Thyroid gland (tissue), 4 donors: Measurements from ENCODE around the gene SELP.

Experiments
- POLR2A ChIP-seq, 2 donors: fragments of 450-650 bp; IDR thresholded peaks; one replicate each; pipeline ENCODE4 v1.6.1; 2017; ENCODE audit warnings: antibody characterized with exemption in 2 of 2, mild to moderate bottlenecking in 2 of 2, moderate library complexity in 1 of 2
- TF ChIP-seq, protein P1 (sequence below), 6 experiments: fragments of 200-600 bp in 3 of 6; fragments of 450-650 bp in 3 of 6; sonication (generic) in 3 of 6; IDR thresholded peaks; one replicate each; pipeline ENCODE4 v1.5.1; 2016 to 2019; ENCODE audit warnings: antibody characterized with exemption in 6 of 6, mild to moderate bottlenecking in 2 of 6, inconsistent platforms in 1 of 6, moderate library complexity in 1 of 6

DNA sequence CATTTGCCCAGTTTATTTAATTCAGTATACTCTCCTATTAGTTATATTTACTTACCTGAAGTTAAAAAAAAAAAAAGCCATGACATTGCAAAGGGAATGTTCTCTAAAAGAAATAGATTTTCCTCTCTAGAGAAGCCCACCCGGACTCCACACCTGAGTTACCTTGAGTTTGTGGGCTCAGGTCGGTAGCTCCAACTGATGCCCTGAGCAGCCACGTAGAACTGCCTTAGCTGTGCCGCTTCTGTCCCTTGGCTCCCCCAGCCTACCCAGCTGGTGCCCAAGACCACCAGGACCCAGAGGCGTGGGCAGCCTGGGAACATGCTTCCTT is 43.9 kb downstream of the SELP start:
- TF ChIP-seq, protein P1, sequence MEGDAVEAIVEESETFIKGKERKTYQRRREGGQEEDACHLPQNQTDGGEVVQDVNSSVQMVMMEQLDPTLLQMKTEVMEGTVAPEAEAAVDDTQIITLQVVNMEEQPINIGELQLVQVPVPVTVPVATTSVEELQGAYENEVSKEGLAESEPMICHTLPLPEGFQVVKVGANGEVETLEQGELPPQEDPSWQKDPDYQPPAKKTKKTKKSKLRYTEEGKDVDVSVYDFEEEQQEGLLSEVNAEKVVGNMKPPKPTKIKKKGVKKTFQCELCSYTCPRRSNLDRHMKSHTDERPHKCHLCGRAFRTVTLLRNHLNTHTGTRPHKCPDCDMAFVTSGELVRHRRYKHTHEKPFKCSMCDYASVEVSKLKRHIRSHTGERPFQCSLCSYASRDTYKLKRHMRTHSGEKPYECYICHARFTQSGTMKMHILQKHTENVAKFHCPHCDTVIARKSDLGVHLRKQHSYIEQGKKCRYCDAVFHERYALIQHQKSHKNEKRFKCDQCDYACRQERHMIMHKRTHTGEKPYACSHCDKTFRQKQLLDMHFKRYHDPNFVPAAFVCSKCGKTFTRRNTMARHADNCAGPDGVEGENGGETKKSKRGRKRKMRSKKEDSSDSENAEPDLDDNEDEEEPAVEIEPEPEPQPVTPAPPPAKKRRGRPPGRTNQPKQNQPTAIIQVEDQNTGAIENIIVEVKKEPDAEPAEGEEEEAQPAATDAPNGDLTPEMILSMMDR (IDR thresholded peaks at IDR 0.05): no peak
- no peak for TF ChIP-seq POLR2A (IDR thresholded peaks at IDR 0.05)
